ENCODE results near the gene SPI1.

The SPI1 gene

DNA sequence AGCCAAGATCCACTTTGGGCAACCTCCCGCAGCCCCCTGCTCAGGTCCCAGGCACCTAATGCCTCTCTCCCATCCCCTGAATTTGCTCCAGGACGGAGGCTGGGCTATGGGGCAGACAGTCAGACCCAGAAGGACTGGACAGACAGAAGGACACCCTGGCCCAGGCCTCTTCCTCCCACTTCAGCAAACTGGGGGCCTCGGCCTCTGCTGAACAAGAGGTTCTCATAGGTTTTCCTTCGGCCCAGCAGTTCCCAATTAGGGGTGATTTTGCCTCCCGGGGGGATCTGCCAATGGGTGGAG is 3.7 kb downstream of the SPI1 start:
- TF ChIP-seq, protein P1, sequence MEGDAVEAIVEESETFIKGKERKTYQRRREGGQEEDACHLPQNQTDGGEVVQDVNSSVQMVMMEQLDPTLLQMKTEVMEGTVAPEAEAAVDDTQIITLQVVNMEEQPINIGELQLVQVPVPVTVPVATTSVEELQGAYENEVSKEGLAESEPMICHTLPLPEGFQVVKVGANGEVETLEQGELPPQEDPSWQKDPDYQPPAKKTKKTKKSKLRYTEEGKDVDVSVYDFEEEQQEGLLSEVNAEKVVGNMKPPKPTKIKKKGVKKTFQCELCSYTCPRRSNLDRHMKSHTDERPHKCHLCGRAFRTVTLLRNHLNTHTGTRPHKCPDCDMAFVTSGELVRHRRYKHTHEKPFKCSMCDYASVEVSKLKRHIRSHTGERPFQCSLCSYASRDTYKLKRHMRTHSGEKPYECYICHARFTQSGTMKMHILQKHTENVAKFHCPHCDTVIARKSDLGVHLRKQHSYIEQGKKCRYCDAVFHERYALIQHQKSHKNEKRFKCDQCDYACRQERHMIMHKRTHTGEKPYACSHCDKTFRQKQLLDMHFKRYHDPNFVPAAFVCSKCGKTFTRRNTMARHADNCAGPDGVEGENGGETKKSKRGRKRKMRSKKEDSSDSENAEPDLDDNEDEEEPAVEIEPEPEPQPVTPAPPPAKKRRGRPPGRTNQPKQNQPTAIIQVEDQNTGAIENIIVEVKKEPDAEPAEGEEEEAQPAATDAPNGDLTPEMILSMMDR (conservative IDR thresholded peaks at IDR 0.05; ENCODE audit: low read depth, low read length): no peak
- no peak overlapping the region for H2AFZ ChIP-seq (ENCODE audit: low read depth)
- no peak overlapping the region for H3K9ac ChIP-seq
- peaks cover 4% of the 10 kb centered on the region for H3K4me1 ChIP-seq (ENCODE audit: low read depth, poor library complexity, severe bottlenecking)
- H3K4me3 ChIP-seq (IDR thresholded peaks at IDR 0.05; ENCODE audit: insufficient read depth, low read depth, low read length): no peak overlapping the region
- H3K27ac ChIP-seq: no peak overlapping the region
- H3K4me2 ChIP-seq: no peak overlapping the region
- no peaks in the 10 kb centered on the region for H3K36me3 ChIP-seq (ENCODE audit: insufficient read depth)
- no peaks in the 10 kb centered on the region for H3K79me2 ChIP-seq (ENCODE audit: insufficient read depth, low read depth)
- H4K20me1 ChIP-seq (ENCODE audit: insufficient read depth): no peaks in the 10 kb centered on the region
- H3K27me3 ChIP-seq (ENCODE audit: insufficient read depth, low read depth): no peaks in the 10 kb centered on the region

DNA sequence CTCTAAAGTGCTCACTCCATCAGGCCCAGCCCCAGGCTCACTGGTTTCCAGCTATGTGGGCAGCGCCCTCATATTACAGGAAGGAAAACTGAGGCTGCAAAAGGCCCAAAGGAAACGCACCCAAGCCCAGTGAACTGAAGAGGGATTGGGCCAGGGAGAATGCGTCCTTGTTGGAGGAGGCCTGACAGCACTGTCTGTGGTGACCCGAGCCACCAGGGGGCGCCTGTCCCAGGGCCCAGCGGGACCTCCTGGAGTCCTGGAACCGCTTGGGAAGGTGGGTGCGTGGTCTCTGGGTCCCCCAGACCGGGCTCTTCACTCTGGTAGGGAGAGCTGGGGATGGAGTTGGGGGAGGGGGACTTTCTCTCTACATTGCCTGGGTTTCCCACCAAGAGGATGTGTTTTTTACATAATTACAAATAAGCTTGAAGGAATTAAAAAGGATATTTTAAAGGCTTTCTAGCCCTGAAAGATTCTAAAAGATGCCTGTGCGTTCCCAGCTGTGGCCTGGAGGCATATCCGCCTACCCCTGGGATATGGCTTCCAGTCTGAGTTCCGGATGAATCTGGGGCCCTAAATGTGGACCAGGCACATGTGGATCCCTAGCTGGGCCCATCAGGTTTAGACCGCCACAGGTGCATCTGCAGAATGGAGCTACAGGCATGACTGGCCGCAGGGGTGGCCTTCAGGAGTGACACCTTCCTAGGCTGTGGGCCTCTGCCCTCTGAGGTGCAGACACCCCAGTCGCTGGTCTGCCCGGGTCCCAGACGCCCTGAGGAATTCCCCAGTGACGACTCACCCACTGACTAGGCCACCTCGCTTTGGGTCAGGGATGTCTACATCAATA is 4.2 kb downstream of the SPI1 start:
- H3K9ac ChIP-seq: no peak overlapping the region
- H3K4me2 ChIP-seq: no peak overlapping the region

DNA sequence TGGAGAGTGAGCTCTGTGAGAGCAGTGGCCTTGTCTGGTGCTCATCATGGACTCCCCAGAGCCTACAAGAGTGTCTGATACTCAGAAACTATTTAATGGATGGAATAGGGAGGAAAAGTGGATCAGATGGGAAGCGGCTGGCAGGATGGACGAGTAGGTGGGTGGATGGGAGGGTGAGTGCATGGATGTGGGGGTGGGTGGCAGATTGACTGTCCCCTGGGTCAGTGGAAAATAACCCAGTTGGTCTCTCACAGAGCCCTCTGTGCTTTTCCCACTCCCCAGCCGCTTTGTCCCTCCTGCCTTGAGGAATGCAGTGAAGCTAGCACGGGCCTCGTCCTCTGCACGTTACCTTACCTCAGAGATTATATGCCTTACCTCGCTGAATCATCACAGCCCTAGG is 5.9 kb downstream of the SPI1 start:
- H3K27ac ChIP-seq: no peak overlapping the region
- no peak overlapping the region for H3K9ac ChIP-seq
- TF ChIP-seq, protein P1 (conservative IDR thresholded peaks at IDR 0.05; ENCODE audit: low read depth, low read length): no peak
- no peaks in the 10 kb centered on the region for H3K36me3 ChIP-seq (ENCODE audit: insufficient read depth)
- H2AFZ ChIP-seq (ENCODE audit: low read depth): no peak overlapping the region
- H3K4me2 ChIP-seq: no peak overlapping the region
- no peaks in the 10 kb centered on the region for H4K20me1 ChIP-seq (ENCODE audit: insufficient read depth)
- peaks cover 4% of the 10 kb centered on the region for H3K4me1 ChIP-seq (ENCODE audit: low read depth, poor library complexity, severe bottlenecking)
- H3K79me2 ChIP-seq (ENCODE audit: insufficient read depth, low read depth): no peaks in the 10 kb centered on the region
- H3K4me3 ChIP-seq (IDR thresholded peaks at IDR 0.05; ENCODE audit: insufficient read depth, low read depth, low read length): no peak overlapping the region
- no peaks in the 10 kb centered on the region for H3K27me3 ChIP-seq (ENCODE audit: insufficient read depth, low read depth)

More for the DNA sequence above, 4.2 kb downstream of the SPI1 start:
- H3K27ac ChIP-seq: no peak overlapping the region
- H3K27me3 ChIP-seq (ENCODE audit: insufficient read depth, low read depth): no peaks in the 10 kb centered on the region
- peak overlapping the region; percentile 45 for H2AFZ ChIP-seq (ENCODE audit: low read depth)
- H3K4me1 ChIP-seq (ENCODE audit: low read depth, poor library complexity, severe bottlenecking): peaks cover 4% of the 10 kb centered on the region
- no peaks in the 10 kb centered on the region for H3K79me2 ChIP-seq (ENCODE audit: insufficient read depth, low read depth)
- H3K36me3 ChIP-seq (ENCODE audit: insufficient read depth): no peaks in the 10 kb centered on the region
- H3K4me3 ChIP-seq (IDR thresholded peaks at IDR 0.05; ENCODE audit: insufficient read depth, low read depth, low read length): no peak overlapping the region
- no peaks in the 10 kb centered on the region for H4K20me1 ChIP-seq (ENCODE audit: insufficient read depth)
- TF ChIP-seq, protein P1 (conservative IDR thresholded peaks at IDR 0.05; ENCODE audit: low read depth, low read length): peak; percentile 90

DNA sequence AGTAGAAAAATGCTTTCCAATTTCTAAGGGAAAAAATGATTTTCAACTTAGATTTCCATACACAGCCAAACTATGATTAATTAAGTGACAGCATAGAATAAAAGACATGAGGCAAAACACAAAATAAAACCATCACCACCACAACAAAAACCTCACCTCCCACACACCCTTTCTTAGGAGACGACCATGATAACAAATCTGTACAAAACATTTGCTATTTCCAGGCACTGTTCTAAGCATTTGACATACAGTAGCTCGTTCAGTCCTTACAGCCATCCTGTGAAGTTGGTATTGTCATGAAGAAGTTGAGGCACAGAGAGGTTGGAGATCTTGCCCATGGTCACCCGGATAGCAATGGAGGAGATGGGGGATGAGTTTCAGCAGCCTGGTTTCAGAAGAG is 8.7 kb downstream of the SPI1 start:
- H2AFZ ChIP-seq (ENCODE audit: low read depth): no peak overlapping the region
- H3K4me3 ChIP-seq (IDR thresholded peaks at IDR 0.05; ENCODE audit: insufficient read depth, low read depth, low read length): no peak overlapping the region
- H4K20me1 ChIP-seq (ENCODE audit: insufficient read depth): no peaks in the 10 kb centered on the region
- H3K27me3 ChIP-seq (ENCODE audit: insufficient read depth, low read depth): no peaks in the 10 kb centered on the region
- no peak overlapping the region for H3K4me2 ChIP-seq
- no peaks in the 10 kb centered on the region for H3K36me3 ChIP-seq (ENCODE audit: insufficient read depth)
- no peak overlapping the region for H3K9ac ChIP-seq
- H3K79me2 ChIP-seq (ENCODE audit: insufficient read depth, low read depth): no peaks in the 10 kb centered on the region
- peaks cover 4% of the 10 kb centered on the region for H3K4me1 ChIP-seq (ENCODE audit: low read depth, poor library complexity, severe bottlenecking)
- no peak overlapping the region for H3K27ac ChIP-seq
- TF ChIP-seq, protein P1 (conservative IDR thresholded peaks at IDR 0.05; ENCODE audit: low read depth, low read length): no peak

All from KMS-11 (cell line).